MCF 10A (cell line): Measurements from ENCODE around the gene SIGLEC6. TPM values are rescaled to one million over a fixed set of nuclear protein-coding genes. Genes with fewer than 3 reads are reported as not detected.

Source experiments
- BruUV-seq: library from RNA; stranded (reverse); fragments of 400-500 nt; replicated peaks from 2 replicates; lab custom pipeline; 2021; lab: Mats Ljungman, UMichigan
- CTCF ChIA-PET: fragments of 300-600 bp; sonication (Branson Sonifier 250); formaldehyde crosslinking; extraction: SDS; loops from one replicate; lab custom pipeline; 2021; ENCODE audit warnings: antibody characterized with exemption, inconsistent platforms; lab: Yijun Ruan, JAX
- POLR2A ChIA-PET: fragments of 300-600, 350-650 bp; sonication (Branson Sonifier 250); formaldehyde crosslinking; extraction: SDS; loops from one replicate; lab custom pipeline; 2020; ENCODE audit warnings: antibody characterized with exemption, inconsistent platforms; lab: Yijun Ruan, JAX
- DNase-seq: peaks from one replicate; pipeline ENCODE4 v3.0.0-alpha.2; 2018; ENCODE audit not compliant: unreplicated experiment
- H3K27ac Mint-ChIP-seq: one replicate; pipeline ENCODE4 v1.8.0; 2022; ENCODE audit warnings: mild to moderate bottlenecking, low read depth, mixed read lengths; ENCODE audit not compliant: unreplicated experiment
- H3K27me3 Mint-ChIP-seq: one replicate; pipeline ENCODE4 v1.8.0; 2022; ENCODE audit warnings: mixed read lengths; ENCODE audit not compliant: insufficient read depth, unreplicated experiment
- H3K36me3 Mint-ChIP-seq: one replicate; pipeline ENCODE4 v1.8.0; 2022; ENCODE audit warnings: mild to moderate bottlenecking, moderate library complexity, mixed read lengths; ENCODE audit not compliant: insufficient read depth, unreplicated experiment
- H3K4me1 Mint-ChIP-seq: one replicate; pipeline ENCODE4 v1.8.0; 2022; ENCODE audit warnings: mixed read lengths; ENCODE audit not compliant: insufficient read depth, unreplicated experiment
- H3K4me3 Mint-ChIP-seq: one replicate; pipeline ENCODE4 v1.8.0; 2022; ENCODE audit warnings: mild to moderate bottlenecking, moderate library complexity, mixed read lengths; ENCODE audit not compliant: unreplicated experiment
- H3K9me3 Mint-ChIP-seq: one replicate; pipeline ENCODE4 v1.8.0; 2022; ENCODE audit warnings: mixed read lengths; ENCODE audit not compliant: unreplicated experiment
- intact Hi-C: fragments of 100-400 bp; cut with micrococcal nuclease; formaldehyde crosslinking; loops from 2 replicates; pipeline ENCODE4 v1.14.1; 2022
- total RNA-seq: library from RNA; stranded (reverse); gene quantifications from 2 replicates; pipeline ENCODE4 v1.2.3, GENCODE V29; 2022
- TF ChIP-seq, protein P1 (sequence below): fragments of 200-600 bp; IDR thresholded peaks from one replicate; pipeline ENCODE4 v1.8.0; 2022; ENCODE audit warnings: antibody characterized with exemption, mild to moderate bottlenecking; ENCODE audit not compliant: unreplicated experiment

The SIGLEC6 gene
- total RNA-seq, 1 experiment from 2014 or later = not detected

DNA sequence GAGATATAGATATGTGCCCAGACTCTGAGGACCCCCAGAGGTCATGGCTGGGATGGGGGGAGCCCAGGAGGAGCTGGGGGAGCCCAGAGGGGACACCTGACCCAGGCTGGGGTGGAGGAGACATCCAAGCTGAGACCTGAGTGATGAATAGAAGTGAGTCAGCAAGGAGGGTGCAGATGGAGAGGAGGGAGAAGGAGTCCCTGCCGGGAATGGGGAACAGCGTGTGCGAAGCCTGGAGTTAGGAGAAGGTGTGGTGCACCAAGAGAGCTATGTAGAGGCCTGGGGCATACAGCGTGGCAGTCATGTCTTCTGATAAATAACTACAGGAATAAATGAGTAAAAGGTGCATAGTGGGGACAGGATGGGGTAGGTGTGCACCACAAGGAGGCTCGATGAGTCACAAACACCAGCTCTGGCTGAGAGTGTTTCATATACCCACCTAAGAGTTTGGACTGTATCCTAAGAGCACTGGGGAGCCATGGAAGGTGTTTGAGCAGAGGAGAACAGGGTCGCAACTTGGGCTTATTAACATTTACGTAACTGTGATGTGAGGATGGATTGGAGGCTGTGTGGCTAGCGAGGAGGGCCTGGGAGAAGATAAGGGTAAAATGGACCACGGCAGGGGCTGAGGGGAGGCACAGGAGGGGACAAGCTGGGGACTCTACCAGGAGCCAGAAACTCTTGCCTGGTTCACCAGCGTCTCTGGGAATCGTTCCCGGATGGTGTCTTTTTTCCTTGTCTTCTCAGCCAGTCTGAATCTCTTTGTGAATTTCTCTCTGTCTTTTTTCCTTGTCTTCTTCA is 51.7 kb downstream of the SIGLEC6 start:
- no peak overlapping the region for H3K4me3 Mint-ChIP-seq
- TF ChIP-seq, protein P1, sequence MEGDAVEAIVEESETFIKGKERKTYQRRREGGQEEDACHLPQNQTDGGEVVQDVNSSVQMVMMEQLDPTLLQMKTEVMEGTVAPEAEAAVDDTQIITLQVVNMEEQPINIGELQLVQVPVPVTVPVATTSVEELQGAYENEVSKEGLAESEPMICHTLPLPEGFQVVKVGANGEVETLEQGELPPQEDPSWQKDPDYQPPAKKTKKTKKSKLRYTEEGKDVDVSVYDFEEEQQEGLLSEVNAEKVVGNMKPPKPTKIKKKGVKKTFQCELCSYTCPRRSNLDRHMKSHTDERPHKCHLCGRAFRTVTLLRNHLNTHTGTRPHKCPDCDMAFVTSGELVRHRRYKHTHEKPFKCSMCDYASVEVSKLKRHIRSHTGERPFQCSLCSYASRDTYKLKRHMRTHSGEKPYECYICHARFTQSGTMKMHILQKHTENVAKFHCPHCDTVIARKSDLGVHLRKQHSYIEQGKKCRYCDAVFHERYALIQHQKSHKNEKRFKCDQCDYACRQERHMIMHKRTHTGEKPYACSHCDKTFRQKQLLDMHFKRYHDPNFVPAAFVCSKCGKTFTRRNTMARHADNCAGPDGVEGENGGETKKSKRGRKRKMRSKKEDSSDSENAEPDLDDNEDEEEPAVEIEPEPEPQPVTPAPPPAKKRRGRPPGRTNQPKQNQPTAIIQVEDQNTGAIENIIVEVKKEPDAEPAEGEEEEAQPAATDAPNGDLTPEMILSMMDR = no peak
- no peak for DNase-seq
- no peaks in the 10 kb centered on the region for H3K4me1 Mint-ChIP-seq
- H3K27ac Mint-ChIP-seq = no peak overlapping the region
- H3K27me3 Mint-ChIP-seq = no peaks in the 10 kb centered on the region
- intact Hi-C loops = no loop called here
- POLR2A ChIA-PET = interaction anchor here (0.9 kb wide), 1 partner anchor 91 kb away, joined by 3 read pairs; the partner anchor contains the start of gene ZNF175
- H3K9me3 Mint-ChIP-seq = peaks cover 29% of the 10 kb centered on the region
- no peaks in the 10 kb centered on the region for H3K36me3 Mint-ChIP-seq
- BruUV-seq = no TSS peak
- CTCF ChIA-PET = no interaction called here

DNA sequence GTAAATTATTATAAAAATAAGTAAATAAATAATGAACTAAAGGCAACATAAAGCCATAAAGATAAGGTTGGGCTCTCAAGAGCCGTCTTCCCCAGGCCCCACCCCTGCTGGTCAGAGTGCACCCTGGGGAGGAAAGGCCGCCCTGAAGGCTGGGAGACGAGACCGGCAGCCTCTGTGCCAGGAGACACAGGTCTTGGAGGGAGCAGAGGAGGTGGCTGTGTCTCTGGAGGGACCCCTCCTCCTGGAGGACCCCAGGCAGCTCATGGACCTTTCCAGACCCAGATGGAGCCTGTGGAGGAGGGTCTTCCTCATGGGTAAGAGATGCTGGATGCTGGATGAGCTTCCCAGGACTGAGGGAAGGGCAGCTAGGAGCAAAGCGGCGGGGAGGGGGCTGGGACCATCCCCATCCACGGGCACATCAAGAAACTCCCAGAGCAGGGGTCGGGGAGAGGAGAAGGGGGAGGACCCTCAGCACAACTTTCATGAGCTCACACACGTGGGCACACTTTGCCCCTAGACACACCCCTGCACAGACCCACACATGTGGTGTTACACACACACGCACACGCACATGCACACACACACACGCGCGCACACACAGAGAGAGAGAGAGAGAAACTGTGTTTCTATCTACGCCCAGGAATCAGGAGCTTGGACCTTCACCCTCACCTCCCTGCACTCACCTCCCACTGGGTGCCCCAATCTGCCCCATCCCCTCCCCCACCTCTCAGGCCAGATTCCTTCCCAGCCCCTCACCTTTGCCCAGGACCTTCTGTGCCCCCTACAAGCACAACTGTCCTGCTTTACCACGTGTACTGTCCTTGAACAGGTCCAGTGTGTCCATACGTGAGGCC is 52.9 kb downstream of the SIGLEC6 start, which contains the start of gene CEACAM18:
Gene CEACAM18 (plus strand): TSS at position 159 of the 854 bp plus-strand sequence.
- Mint-ChIP-seq H3K27ac (no peak within 1 kb of the TSS), H3K9me3 (peaks cover 29% of the 10 kb centered on the region), H3K27me3 (no peaks in the 10 kb centered on the region), H3K36me3 (no peaks in the 10 kb centered on the region), H3K4me1 (no peaks in the 10 kb centered on the region), H3K4me3 (no peak within 1 kb of the TSS)
- TF ChIP-seq, protein P1 = no peak
- BruUV-seq = no TSS peak
- ChIA-PET POLR2A (no interaction called here), CTCF (interaction anchor here (0.6 kb wide), 1 partner anchor 36 kb away, joined by 3 read pairs; no protein-coding TSS in a partner anchor)
- DNase-seq = no peak
- intact Hi-C loops = no loop called here

GRCh38 chr19:51477344-51477743 is 54.1 kb downstream of the SIGLEC6 start:
- Mint-ChIP-seq H3K4me3 (no peak overlapping the region), H3K9me3 (peaks cover 29% of the 10 kb centered on the region), H3K36me3 (no peaks in the 10 kb centered on the region), H3K27ac (no peak overlapping the region), H3K27me3 (no peaks in the 10 kb centered on the region), H3K4me1 (no peaks in the 10 kb centered on the region)
- ChIA-PET POLR2A (no interaction called here), CTCF (interaction anchor here (0.6 kb wide), 2 partner anchors 177 to 232 kb away, joined by 3 read pairs; no protein-coding TSS in a partner anchor)
- BruUV-seq = no TSS peak
- no peak for DNase-seq
- TF ChIP-seq, protein P1 = no peak
- intact Hi-C loops = no loop called here

DNA sequence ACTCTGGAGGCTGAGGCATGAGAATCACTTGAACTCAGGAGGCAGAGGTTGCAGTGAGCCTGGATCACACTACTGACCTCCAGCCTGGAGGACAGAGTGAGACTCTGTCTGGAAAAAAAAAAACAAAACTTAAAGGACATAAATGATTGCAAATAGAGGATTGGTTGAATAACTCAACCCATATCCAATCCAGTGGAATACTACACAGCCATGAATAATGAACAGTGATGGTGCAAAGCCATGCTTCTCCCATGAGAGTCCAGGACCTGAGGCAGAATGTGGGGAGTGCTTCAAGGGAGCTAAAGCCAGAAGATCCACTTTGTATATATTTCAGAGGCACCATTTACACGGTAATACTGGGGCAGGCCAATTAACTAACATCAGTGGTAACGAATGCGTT is 55.3 kb downstream of the SIGLEC6 start:
- intact Hi-C loops = no loop called here
- POLR2A ChIA-PET = no interaction called here
- H3K4me3 Mint-ChIP-seq = no peak overlapping the region
- H3K36me3 Mint-ChIP-seq = no peaks in the 10 kb centered on the region
- no peaks in the 10 kb centered on the region for H3K4me1 Mint-ChIP-seq
- TF ChIP-seq, protein P1 = no peak
- H3K9me3 Mint-ChIP-seq = peaks cover 29% of the 10 kb centered on the region
- no TSS peak for BruUV-seq
- no peaks in the 10 kb centered on the region for H3K27me3 Mint-ChIP-seq
- DNase-seq = no peak
- H3K27ac Mint-ChIP-seq = no peak overlapping the region
- CTCF ChIA-PET = interaction anchor here (0.7 to 6.4 kb wide), 3 partner anchors 12 to 184 kb away, joined by 3 to 66 read pairs (median 3); no protein-coding TSS in a partner anchor
